ENCODE results near the gene ATG7. TPM values are rescaled to one million over a fixed set of nuclear protein-coding genes. Genes with fewer than 3 reads are reported as not detected.

Gene ATG7
- total and polyA plus RNA-seq, 2 donors from 2014 or later: 15.3 to 54.9 TPM

- Histone ChIP-seq H3K4me1 (ENCODE audit: control insufficient read depth in 2 of 3, insufficient read depth in 2 of 3, low read depth in 1 of 3, low read length in 3 of 3) (peaks cover 0 to 8% (median 3%) of the 10 kb centered on the region in 3 donors), H3K4me3 (ENCODE audit: low read length in 3 of 3) (no peak overlapping the region), H3K36me3 (ENCODE audit: control insufficient read depth in 2 of 3, insufficient read depth in 3 of 3, low read length in 3 of 3) (peaks cover 2 to 10% (median 3%) of the 10 kb centered on the region in 3 donors), H3K27me3 (ENCODE audit: control insufficient read depth, insufficient read depth, low read length) (no peaks in the 10 kb centered on the region), H3K27ac (ENCODE audit: low read depth in 2 of 2, low read length in 2 of 2) (no peak overlapping the region), H3K9ac (ENCODE audit: low read length in 3 of 3) (no peak overlapping the region), H3K9me3 (ENCODE audit: control insufficient read depth in 2 of 3, insufficient read depth in 1 of 3, low read length in 3 of 3) (no peaks in the 10 kb centered on the region)
- intact Hi-C loops (cut with DNase I): no loop called here
- no peak for TF ChIP-seq CTCF (IDR thresholded peaks at IDR 0.05; ENCODE audit: borderline replicate concordance, extremely low read depth, insufficient read depth)
- no peak for DNase-seq
- no peak for FAIRE-seq
These were observed 55.4 kb downstream of the ATG7 start for GRCh38 chr3:11327619-11328018.

- Histone ChIP-seq H3K9me3 (ENCODE audit: control insufficient read depth in 2 of 3, insufficient read depth in 1 of 3, low read length in 3 of 3) (no peaks in the 10 kb centered on the region), H3K27ac (ENCODE audit: low read depth in 2 of 2, low read length in 2 of 2) (no peak overlapping the region), H3K4me3 (ENCODE audit: low read length in 3 of 3) (no peak overlapping the region), H3K36me3 (ENCODE audit: control insufficient read depth in 2 of 3, insufficient read depth in 3 of 3, low read length in 3 of 3) (peaks cover 2 to 10% (median 3%) of the 10 kb centered on the region in 3 donors), H3K9ac (ENCODE audit: low read length in 3 of 3) (no peak overlapping the region), H3K4me1 (ENCODE audit: control insufficient read depth in 2 of 3, insufficient read depth in 2 of 3, low read depth in 1 of 3, low read length in 3 of 3) (peaks cover 0 to 4% (median 0%) of the 10 kb centered on the region in 3 donors), H3K27me3 (ENCODE audit: control insufficient read depth, insufficient read depth, low read length) (no peaks in the 10 kb centered on the region)
- FAIRE-seq (no peak), DNase-seq (no peak)
- no peak for TF ChIP-seq CTCF (IDR thresholded peaks at IDR 0.05; ENCODE audit: borderline replicate concordance, extremely low read depth, insufficient read depth)
- intact Hi-C loops (cut with DNase I): no loop called here
These were observed 56.2 kb downstream of the ATG7 start for GRCh38 chr3:11328196-11328945.

GRCh38 chr3:11329777-11330176, 57.6 kb downstream of the ATG7 start:
- H3K4me3 ChIP-seq (ENCODE audit: low read length in 3 of 3): no peak overlapping the region
- H3K9ac ChIP-seq (ENCODE audit: low read length in 3 of 3): no peak overlapping the region
- FAIRE-seq (no peak), DNase-seq (no peak)
- TF ChIP-seq CTCF (IDR thresholded peaks at IDR 0.05; ENCODE audit: borderline replicate concordance, extremely low read depth, insufficient read depth): no peak
- no peaks in the 10 kb centered on the region for H3K9me3 ChIP-seq (ENCODE audit: control insufficient read depth in 2 of 3, insufficient read depth in 1 of 3, low read length in 3 of 3)
- peaks cover 2 to 10% (median 3%) of the 10 kb centered on the region in 3 donors for H3K36me3 ChIP-seq (ENCODE audit: control insufficient read depth in 2 of 3, insufficient read depth in 3 of 3, low read length in 3 of 3)
- H3K27me3 ChIP-seq (ENCODE audit: control insufficient read depth, insufficient read depth, low read length): no peaks in the 10 kb centered on the region
- intact Hi-C loops (cut with DNase I): no loop called here
- H3K27ac ChIP-seq (ENCODE audit: low read depth in 2 of 2, low read length in 2 of 2): no peak overlapping the region
- no peaks in the 10 kb centered on the region for H3K4me1 ChIP-seq (ENCODE audit: control insufficient read depth in 2 of 3, insufficient read depth in 2 of 3, low read depth in 1 of 3, low read length in 3 of 3)

Data from kidney (tissue), 14 donors.